ENCODE data around the gene TES.
"Not testable (repeated sequence)": the region's sequence is repeated elsewhere in the genome, so short reads cannot be mapped to it uniquely, and the experiment has no call there.

TES gene

GRCh38 chr7:116241291-116241690 lies 31.0 kb downstream of the TES start:
- DNase-seq (ENCODE audit: low spot score) = no peak
- TF ChIP-seq CTCF (IDR thresholded peaks at IDR 0.05; ENCODE audit: borderline replicate concordance, control extremely low read depth, extremely low read depth, insufficient read depth, missing control alignments) = no peak
- in situ Hi-C loops (cut with MboI; ENCODE audit: low sequenced_read_pairs, unreplicated experiment) = loop anchor here (25.0 kb wide), 1 partner anchor 104 kb away; no protein-coding TSS in a partner anchor

GRCh38 chr7:116242178-116242577 lies 31.8 kb downstream of the TES start:
- no peak for TF ChIP-seq CTCF (IDR thresholded peaks at IDR 0.05; ENCODE audit: borderline replicate concordance, control extremely low read depth, extremely low read depth, insufficient read depth, missing control alignments)
- DNase-seq (ENCODE audit: low spot score) = no peak
- in situ Hi-C loops (cut with MboI; ENCODE audit: low sequenced_read_pairs, unreplicated experiment) = loop anchor here (25.0 kb wide), 1 partner anchor 105 kb away; no protein-coding TSS in a partner anchor

GRCh38 chr7:116242759-116243158 lies 32.4 kb downstream of the TES start:
- in situ Hi-C loops (cut with MboI; ENCODE audit: low sequenced_read_pairs, unreplicated experiment) = loop anchor here (25.0 kb wide), 1 partner anchor 105 kb away; no protein-coding TSS in a partner anchor
- TF ChIP-seq CTCF (IDR thresholded peaks at IDR 0.05; ENCODE audit: borderline replicate concordance, control extremely low read depth, extremely low read depth, insufficient read depth, missing control alignments) = no peak
- DNase-seq (ENCODE audit: low spot score) = no peak

- in situ Hi-C loops (cut with MboI; ENCODE audit: low sequenced_read_pairs, unreplicated experiment) = loop anchor here (25.0 kb wide), 1 partner anchor 108 kb away; no protein-coding TSS in a partner anchor
- DNase-seq (ENCODE audit: low spot score) = not testable (repeated sequence)
Observed at GRCh38 chr7:116244803-116245202, 34.5 kb downstream of the TES start.

- in situ Hi-C loops (cut with MboI; ENCODE audit: low sequenced_read_pairs, unreplicated experiment) = loop anchor here (25.0 kb wide), 1 partner anchor 109 kb away; no protein-coding TSS in a partner anchor
- no peak for TF ChIP-seq CTCF (IDR thresholded peaks at IDR 0.05; ENCODE audit: borderline replicate concordance, control extremely low read depth, extremely low read depth, insufficient read depth, missing control alignments)
- DNase-seq (ENCODE audit: low spot score) = no peak
Observed at GRCh38 chr7:116246357-116246756, 36.0 kb downstream of the TES start.

GRCh38 chr7:116249969-116250553 lies 39.7 kb downstream of the TES start:
- in situ Hi-C loops (cut with MboI; ENCODE audit: low sequenced_read_pairs, unreplicated experiment) = loop anchor here (25.0 kb wide), 1 partner anchor 113 kb away; no protein-coding TSS in a partner anchor
- DNase-seq (ENCODE audit: low spot score) = no peak
- no peak for TF ChIP-seq CTCF (IDR thresholded peaks at IDR 0.05; ENCODE audit: borderline replicate concordance, control extremely low read depth, extremely low read depth, insufficient read depth, missing control alignments)

- in situ Hi-C loops (cut with MboI; ENCODE audit: low sequenced_read_pairs, unreplicated experiment) = no loop called here
Observed at GRCh38 chr7:116251675-116252074, 41.3 kb downstream of the TES start.

More at GRCh38 chr7:116251675-116252074, 41.3 kb downstream of the TES start:
- TF ChIP-seq CTCF (IDR thresholded peaks at IDR 0.05; ENCODE audit: borderline replicate concordance, control extremely low read depth, extremely low read depth, insufficient read depth, missing control alignments) = no peak
- no peak for DNase-seq (ENCODE audit: low spot score)

Measured in GM13976 (cell line).